Central memory CD8-positive, alpha-beta T cell (primary cell): ENCODE measurements around the gene GORASP1.

Source experiments
- ATAC-seq: fragments of 150-1000 bp; cut with Tn5 transposase; replicated peaks from 2 replicates; pipeline ENCODE4 v1.10.0; 2022; ENCODE audit warnings: mild to moderate bottlenecking, moderate FRiP score, moderate number of reproducible peaks; ENCODE audit not compliant: poor library complexity, severe bottlenecking; ENCODE audit errors: extremely low read depth
- DNase-seq, 2 donors: peaks; one replicate each; pipeline ENCODE4 v3.0.0; 2021; ENCODE audit warnings: low spot score in 2 of 2
- H3K27ac Mint-ChIP-seq: one replicate; pipeline ENCODE4 v1.8.0; 2022; ENCODE audit warnings: low read depth, mild to moderate bottlenecking, moderate library complexity, mixed read lengths
- H3K27me3 Mint-ChIP-seq: one replicate; pipeline ENCODE4 v1.8.0; 2022; ENCODE audit warnings: mixed read lengths
- H3K36me3 Mint-ChIP-seq: one replicate; pipeline ENCODE4 v1.8.0; 2022; ENCODE audit warnings: mild to moderate bottlenecking, moderate library complexity, mixed read lengths; ENCODE audit not compliant: insufficient read depth
- H3K4me1 Mint-ChIP-seq: one replicate; pipeline ENCODE4 v1.8.0; 2022; ENCODE audit warnings: mixed read lengths
- H3K4me3 Mint-ChIP-seq: one replicate; pipeline ENCODE4 v1.8.0; 2022; ENCODE audit warnings: mild to moderate bottlenecking, moderate library complexity, mixed read lengths
- H3K9me3 Mint-ChIP-seq: one replicate; pipeline ENCODE4 v1.8.0; 2022; ENCODE audit warnings: mixed read lengths

GORASP1 gene

GRCh38 chr3:39112535-39112934, 5.1 kb upstream of the GORASP1 start:
- H3K36me3 Mint-ChIP-seq = peaks cover 9% of the 10 kb centered on the region
- no peak for DNase-seq
- H3K27ac Mint-ChIP-seq = no peak overlapping the region
- no peak overlapping the region for H3K4me3 Mint-ChIP-seq
- no peaks in the 10 kb centered on the region for H3K9me3 Mint-ChIP-seq
- no peak for ATAC-seq
- H3K27me3 Mint-ChIP-seq = no peaks in the 10 kb centered on the region
- H3K4me1 Mint-ChIP-seq = peaks cover 21% of the 10 kb centered on the region

GRCh38 chr3:39112113-39112512, 4.7 kb upstream of the GORASP1 start:
- no peak overlapping the region for H3K27ac Mint-ChIP-seq
- DNase-seq = no peak

GRCh38 chr3:39110041-39110639, 2.7 kb upstream of the GORASP1 start:
- Mint-ChIP-seq H3K4me3 (no peak overlapping the region), H3K27me3 (no peaks in the 10 kb centered on the region), H3K9me3 (no peaks in the 10 kb centered on the region), H3K27ac (no peak overlapping the region), H3K4me1 (peaks cover 39% of the 10 kb centered on the region), H3K36me3 (peaks cover 10% of the 10 kb centered on the region)
- DNase-seq = no peak
- ATAC-seq = no peak

More at GRCh38 chr3:39112113-39112512, 4.7 kb upstream of the GORASP1 start:
- no peaks in the 10 kb centered on the region for H3K27me3 Mint-ChIP-seq
- no peak overlapping the region for H3K4me3 Mint-ChIP-seq
- peaks cover 9% of the 10 kb centered on the region for H3K36me3 Mint-ChIP-seq
- ATAC-seq = no peak
- H3K9me3 Mint-ChIP-seq = no peaks in the 10 kb centered on the region
- peaks cover 22% of the 10 kb centered on the region for H3K4me1 Mint-ChIP-seq

- DNase-seq (no peak), ATAC-seq (no peak)
- Mint-ChIP-seq H3K27me3 (no peaks in the 10 kb centered on the region), H3K27ac (peak overlapping the region; percentile 94), H3K9me3 (no peaks in the 10 kb centered on the region), H3K36me3 (peaks cover 12% of the 10 kb centered on the region), H3K4me3 (no peak overlapping the region), H3K4me1 (peaks cover 44% of the 10 kb centered on the region)
These were observed 1.7 kb upstream of the GORASP1 start for GRCh38 chr3:39109086-39109485.

- DNase-seq (peak in 1 of 2 donors; percentile 49), ATAC-seq (peak; percentile 76)
- Mint-ChIP-seq H3K27me3 (no peaks in the 10 kb centered on the region), H3K4me1 (peaks cover 44% of the 10 kb centered on the region), H3K4me3 (peak overlapping the region; percentile 88), H3K36me3 (peaks cover 12% of the 10 kb centered on the region), H3K9me3 (no peaks in the 10 kb centered on the region), H3K27ac (peak overlapping the region; percentile 94)
These were observed 828 bp upstream of the GORASP1 start for GRCh38 chr3:39108200-39108710.

- peak; percentile 4 for ATAC-seq
- no peak for DNase-seq
- Mint-ChIP-seq H3K9me3 (no peaks in the 10 kb centered on the region), H3K4me3 (peak overlapping the region; percentile 88), H3K36me3 (peaks cover 12% of the 10 kb centered on the region), H3K4me1 (peaks cover 52% of the 10 kb centered on the region), H3K27me3 (no peaks in the 10 kb centered on the region), H3K27ac (no peak overlapping the region)
These were observed 508 bp downstream of the GORASP1 start for GRCh38 chr3:39106851-39107387.

GRCh38 chr3:39106281-39106811, 1.1 kb downstream of the GORASP1 start:
- DNase-seq (no peak), ATAC-seq (no peak)
- Mint-ChIP-seq H3K4me1 (peaks cover 55% of the 10 kb centered on the region), H3K27me3 (no peaks in the 10 kb centered on the region), H3K9me3 (no peaks in the 10 kb centered on the region), H3K4me3 (peak overlapping the region; percentile 88), H3K27ac (no peak overlapping the region), H3K36me3 (peaks cover 12% of the 10 kb centered on the region)

- H3K36me3 Mint-ChIP-seq = peaks cover 12% of the 10 kb centered on the region
- H3K4me1 Mint-ChIP-seq = peaks cover 59% of the 10 kb centered on the region
- H3K4me3 Mint-ChIP-seq = peak overlapping the region; percentile 88
- no peaks in the 10 kb centered on the region for H3K27me3 Mint-ChIP-seq
- H3K9me3 Mint-ChIP-seq = no peaks in the 10 kb centered on the region
- DNase-seq (no peak), ATAC-seq (no peak)
- H3K27ac Mint-ChIP-seq = no peak overlapping the region
These were observed 1.8 kb downstream of the GORASP1 start for GRCh38 chr3:39105687-39106063.

GRCh38 chr3:39104961-39105686, 2.3 kb downstream of the GORASP1 start:
- ATAC-seq (no peak), DNase-seq (no peak)
- no peak overlapping the region for H3K4me3 Mint-ChIP-seq
- peaks cover 12% of the 10 kb centered on the region for H3K36me3 Mint-ChIP-seq
- no peaks in the 10 kb centered on the region for H3K27me3 Mint-ChIP-seq
- peak overlapping the region; percentile 81 for H3K27ac Mint-ChIP-seq
- H3K9me3 Mint-ChIP-seq = no peaks in the 10 kb centered on the region
- peaks cover 59% of the 10 kb centered on the region for H3K4me1 Mint-ChIP-seq

GRCh38 chr3:39103791-39104552, 3.5 kb downstream of the GORASP1 start:
- Mint-ChIP-seq H3K27me3 (no peaks in the 10 kb centered on the region), H3K27ac (peak overlapping the region; percentile 70), H3K4me1 (peaks cover 53% of the 10 kb centered on the region)

GRCh38 chr3:39103324-39103693, 4.1 kb downstream of the GORASP1 start:
- peak overlapping the region; percentile 85 for H3K27ac Mint-ChIP-seq
- no peaks in the 10 kb centered on the region for H3K27me3 Mint-ChIP-seq
- H3K4me3 Mint-ChIP-seq = no peak overlapping the region
- H3K9me3 Mint-ChIP-seq = no peaks in the 10 kb centered on the region
- ATAC-seq (no peak), DNase-seq (no peak)
- peaks cover 19% of the 10 kb centered on the region for H3K36me3 Mint-ChIP-seq
- peaks cover 46% of the 10 kb centered on the region for H3K4me1 Mint-ChIP-seq

More at GRCh38 chr3:39103791-39104552, 3.5 kb downstream of the GORASP1 start:
- H3K36me3 Mint-ChIP-seq = peaks cover 17% of the 10 kb centered on the region
- DNase-seq (no peak), ATAC-seq (no peak)
- H3K9me3 Mint-ChIP-seq = no peaks in the 10 kb centered on the region
- H3K4me3 Mint-ChIP-seq = no peak overlapping the region
